Stimulated activated CD8-positive, alpha-beta memory T cell treated with anti-CD3 and anti-CD28 coated beads, Interleukin-2, amount 100 ng/mL, for 1 hour (primary cell): ENCODE measurements around the gene GPRC5C.
"Not testable (repeated sequence)": the region's sequence is repeated elsewhere in the genome, so short reads cannot be mapped to it uniquely, and the experiment has no call there.

ENCODE experiments used
- DNase-seq, 2 donors: peaks; one replicate each; pipeline ENCODE4 v3.0.0-alpha.2; 2020; ENCODE audit warnings: low read depth in 2 of 2

GPRC5C gene

GRCh38 chr17:74431568-74432423, at the start of gene GPRC5C:
Gene GPRC5C (plus strand): TSS chr17:74432088. CDS start chr17:74439777, 7,689 bp downstream.
- peak in 1 of 2 donors; percentile 18 for DNase-seq

- no peak for DNase-seq
Measured at GRCh38 chr17:74383141-74383540, 48.7 kb upstream of the GPRC5C start.

GRCh38 chr17:74385201-74385600, 46.7 kb upstream of the GPRC5C start:
- DNase-seq = no peak

GRCh38 chr17:74386386-74386785, 45.5 kb upstream of the GPRC5C start:
- DNase-seq = no peak

GRCh38 chr17:74387365-74388218, 44.3 kb upstream of the GPRC5C start:
- DNase-seq = no peak

- no peak for DNase-seq
Measured at GRCh38 chr17:74389084-74389753, 42.7 kb upstream of the GPRC5C start.

- DNase-seq = no peak
Measured at GRCh38 chr17:74389937-74390679, 41.8 kb upstream of the GPRC5C start.

- no peak for DNase-seq
Measured at GRCh38 chr17:74390680-74391653, 40.9 kb upstream of the GPRC5C start.

GRCh38 chr17:74391771-74392170, 40.1 kb upstream of the GPRC5C start:
- DNase-seq = no peak

- no peak for DNase-seq
Measured at GRCh38 chr17:74392848-74393247, 39.0 kb upstream of the GPRC5C start.

- DNase-seq = no peak
Measured at GRCh38 chr17:74393346-74393942, 38.4 kb upstream of the GPRC5C start.

- no peak for DNase-seq
Measured at GRCh38 chr17:74394275-74394950, 37.5 kb upstream of the GPRC5C start.

- no peak for DNase-seq
Measured at GRCh38 chr17:74394977-74395376, 36.9 kb upstream of the GPRC5C start.

- DNase-seq = no peak
Measured at GRCh38 chr17:74396567-74396966, 35.3 kb upstream of the GPRC5C start.

- DNase-seq = no peak
Measured at GRCh38 chr17:74402048-74402447, 29.8 kb upstream of the GPRC5C start.

GRCh38 chr17:74403512-74404137, 28.3 kb upstream of the GPRC5C start:
- no peak for DNase-seq

GRCh38 chr17:74404218-74404617, 27.7 kb upstream of the GPRC5C start:
- no peak for DNase-seq

GRCh38 chr17:74404789-74405188, 27.1 kb upstream of the GPRC5C start:
- DNase-seq = no peak

- DNase-seq = not testable (repeated sequence)
Measured at GRCh38 chr17:74405311-74405710, 26.6 kb upstream of the GPRC5C start.
